RWPE1 (cell line): ENCODE data around the gene DLGAP1.

Experiments
- CTCF ChIA-PET: fragments of 350-600 bp; sonication (Branson Sonifier 250); formaldehyde crosslinking; extraction: SDS; loops from one replicate; lab custom pipeline; 2021; lab: Yijun Ruan, JAX
- POLR2A ChIA-PET: fragments of 400-600 bp; formaldehyde crosslinking; extraction: SDS; loops from one replicate; lab custom pipeline; 2020; ENCODE audit warnings: antibody characterized with exemption; ENCODE audit not compliant: low non-redundant PET; lab: Yijun Ruan, JAX
- DNase-seq: peaks from one replicate; pipeline ENCODE4 v3.0.0; 2012; ENCODE audit warnings: low spot score
- H3K27ac ChIP-seq: fragments of 450-650 bp; 2 replicates; pipeline ENCODE4 v1.5.1; 2017
- CTCF ChIP-seq: fragments of 450-650 bp; conservative IDR thresholded peaks from 2 replicates; pipeline ENCODE4 v1.5.1; 2017; ENCODE audit warnings: low read depth, mild to moderate bottlenecking

DLGAP1 gene

GRCh38 chr18:3948958-3949357, 506.1 kb downstream of the DLGAP1 start:
- ChIA-PET CTCF (no interaction called here), POLR2A (no interaction called here)
- TF ChIP-seq CTCF = no peak
- H3K27ac ChIP-seq = no peak overlapping the region
- DNase-seq = no peak

GRCh38 chr18:3947383-3947782, 507.7 kb downstream of the DLGAP1 start:
- no peak for TF ChIP-seq CTCF
- H3K27ac ChIP-seq = no peak overlapping the region
- ChIA-PET CTCF (no interaction called here), POLR2A (no interaction called here)
- no peak for DNase-seq

- CTCF ChIA-PET = no interaction called here
- no peak for DNase-seq
- POLR2A ChIA-PET = no interaction called here
- no peak for TF ChIP-seq CTCF
- H3K27ac ChIP-seq = no peak overlapping the region
Observed at GRCh38 chr18:3935305-3935704, 519.8 kb downstream of the DLGAP1 start.

- H3K27ac ChIP-seq = no peak overlapping the region
- no peak for TF ChIP-seq CTCF
- CTCF ChIA-PET = no interaction called here
- DNase-seq = no peak
- POLR2A ChIA-PET = no interaction called here
Observed at GRCh38 chr18:3932276-3932675, 522.8 kb downstream of the DLGAP1 start.

- DNase-seq = no peak
- no peak for TF ChIP-seq CTCF
- POLR2A ChIA-PET = no interaction called here
- no peak overlapping the region for H3K27ac ChIP-seq
- CTCF ChIA-PET = no interaction called here
Observed at GRCh38 chr18:3931542-3932112, 523.5 kb downstream of the DLGAP1 start.

- no peak overlapping the region for H3K27ac ChIP-seq
- DNase-seq = no peak
- POLR2A ChIA-PET = no interaction called here
- TF ChIP-seq CTCF = no peak
- CTCF ChIA-PET = interaction anchor here (0.5 to 0.7 kb wide), 2 partner anchors 25 to 67 kb away, joined by 3 read pairs; no protein-coding TSS in a partner anchor
Observed at GRCh38 chr18:3931013-3931315, 524.1 kb downstream of the DLGAP1 start.
